LNCAP (cell line): ENCODE results near the gene LIG1.

ENCODE experiments used
- TF ChIP-seq, protein P1 (sequence below): fragments of 450-650 bp; IDR thresholded peaks from 2 replicates; pipeline ENCODE4 v1.5.1; 2017; ENCODE audit warnings: mild to moderate bottlenecking

Gene LIG1

DNA sequence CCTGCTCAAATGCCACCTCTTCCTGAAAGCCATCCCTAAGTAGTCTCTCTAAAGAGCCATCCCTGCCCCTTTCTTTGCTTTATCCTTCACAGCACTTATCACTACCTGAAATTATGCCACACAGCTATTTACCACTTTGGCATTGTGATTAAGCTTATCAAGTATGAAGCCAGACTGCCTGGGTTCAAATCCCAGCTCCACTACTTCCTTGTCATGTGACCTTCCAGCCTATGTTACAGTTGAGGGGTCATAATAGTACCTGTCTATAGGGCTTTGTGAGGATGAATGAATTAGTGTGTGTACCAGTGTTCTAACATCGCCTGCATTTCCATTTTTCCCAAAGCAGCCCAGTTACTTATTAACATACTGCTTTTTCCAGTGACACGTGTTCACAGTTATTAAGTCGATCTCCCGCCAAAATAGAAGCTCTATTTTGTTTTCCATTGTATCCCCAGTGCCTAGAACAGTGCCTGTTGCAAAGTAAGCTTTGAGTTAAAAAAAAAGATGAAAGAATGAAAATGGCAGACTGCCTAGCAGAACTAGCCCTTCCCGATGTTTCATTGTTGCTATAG, 33.2 kb upstream of the LIG1 start:
- TF ChIP-seq, protein P1, sequence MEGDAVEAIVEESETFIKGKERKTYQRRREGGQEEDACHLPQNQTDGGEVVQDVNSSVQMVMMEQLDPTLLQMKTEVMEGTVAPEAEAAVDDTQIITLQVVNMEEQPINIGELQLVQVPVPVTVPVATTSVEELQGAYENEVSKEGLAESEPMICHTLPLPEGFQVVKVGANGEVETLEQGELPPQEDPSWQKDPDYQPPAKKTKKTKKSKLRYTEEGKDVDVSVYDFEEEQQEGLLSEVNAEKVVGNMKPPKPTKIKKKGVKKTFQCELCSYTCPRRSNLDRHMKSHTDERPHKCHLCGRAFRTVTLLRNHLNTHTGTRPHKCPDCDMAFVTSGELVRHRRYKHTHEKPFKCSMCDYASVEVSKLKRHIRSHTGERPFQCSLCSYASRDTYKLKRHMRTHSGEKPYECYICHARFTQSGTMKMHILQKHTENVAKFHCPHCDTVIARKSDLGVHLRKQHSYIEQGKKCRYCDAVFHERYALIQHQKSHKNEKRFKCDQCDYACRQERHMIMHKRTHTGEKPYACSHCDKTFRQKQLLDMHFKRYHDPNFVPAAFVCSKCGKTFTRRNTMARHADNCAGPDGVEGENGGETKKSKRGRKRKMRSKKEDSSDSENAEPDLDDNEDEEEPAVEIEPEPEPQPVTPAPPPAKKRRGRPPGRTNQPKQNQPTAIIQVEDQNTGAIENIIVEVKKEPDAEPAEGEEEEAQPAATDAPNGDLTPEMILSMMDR = no peak

DNA sequence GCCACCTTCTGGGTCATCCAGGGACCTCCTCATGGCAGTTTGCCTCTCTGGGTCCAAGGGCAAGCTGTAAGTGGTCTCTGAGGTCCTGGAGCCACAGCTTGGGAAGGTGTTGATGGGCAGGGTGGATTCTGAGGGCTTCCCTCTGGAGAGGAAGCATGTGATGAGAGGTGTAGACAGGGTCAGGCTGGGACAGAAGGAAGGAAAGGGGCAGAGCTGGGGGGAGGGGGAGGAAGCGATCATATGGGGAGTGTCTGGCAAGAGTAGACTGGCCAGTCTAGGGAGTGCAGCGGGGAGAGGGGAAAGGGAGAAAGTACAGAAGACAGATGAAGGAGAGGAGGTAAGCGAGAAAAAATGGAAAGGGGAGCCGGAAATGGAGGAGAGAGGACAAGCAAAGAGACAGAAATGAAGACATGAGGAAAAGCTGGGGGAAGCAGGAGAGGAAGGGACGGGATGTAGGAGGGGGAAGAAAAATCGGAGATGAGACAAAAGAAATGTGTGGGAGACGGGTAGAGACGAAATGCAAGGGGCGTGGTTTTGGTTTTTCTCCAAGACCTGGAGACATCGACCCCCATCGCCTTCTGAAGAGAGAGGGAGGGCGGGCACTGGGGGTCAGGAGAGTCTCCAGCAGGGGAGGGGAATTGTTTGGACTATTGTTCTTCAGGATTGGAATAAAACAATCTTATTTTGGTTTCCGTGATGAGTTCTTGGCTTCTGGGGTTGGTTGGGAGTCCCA, 27.0 kb upstream of the LIG1 start:
- TF ChIP-seq, protein P1 = no peak

DNA sequence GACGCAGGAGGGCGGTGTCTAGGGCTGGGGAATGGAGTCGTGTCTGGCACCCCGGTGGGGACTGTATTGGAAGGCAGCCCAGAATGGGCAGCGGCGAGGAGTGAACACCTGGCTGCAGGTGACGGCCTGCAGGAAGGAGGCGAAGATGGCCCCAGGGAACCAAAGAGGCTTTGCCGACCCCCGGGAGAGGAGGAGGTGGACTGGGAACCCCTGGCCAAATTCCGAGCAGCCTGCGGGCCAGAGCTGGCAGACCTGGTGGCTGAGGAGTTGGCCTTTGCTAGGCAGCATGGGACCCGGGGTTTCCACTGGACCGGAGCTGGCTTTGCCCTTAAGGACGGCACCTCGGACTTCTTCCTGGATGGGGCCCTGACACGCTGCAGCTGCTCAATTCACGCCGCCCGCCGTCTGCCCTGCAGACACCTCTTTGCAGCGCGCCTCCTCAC, 26.2 kb upstream of the LIG1 start:
- TF ChIP-seq, protein P1 = no peak

DNA sequence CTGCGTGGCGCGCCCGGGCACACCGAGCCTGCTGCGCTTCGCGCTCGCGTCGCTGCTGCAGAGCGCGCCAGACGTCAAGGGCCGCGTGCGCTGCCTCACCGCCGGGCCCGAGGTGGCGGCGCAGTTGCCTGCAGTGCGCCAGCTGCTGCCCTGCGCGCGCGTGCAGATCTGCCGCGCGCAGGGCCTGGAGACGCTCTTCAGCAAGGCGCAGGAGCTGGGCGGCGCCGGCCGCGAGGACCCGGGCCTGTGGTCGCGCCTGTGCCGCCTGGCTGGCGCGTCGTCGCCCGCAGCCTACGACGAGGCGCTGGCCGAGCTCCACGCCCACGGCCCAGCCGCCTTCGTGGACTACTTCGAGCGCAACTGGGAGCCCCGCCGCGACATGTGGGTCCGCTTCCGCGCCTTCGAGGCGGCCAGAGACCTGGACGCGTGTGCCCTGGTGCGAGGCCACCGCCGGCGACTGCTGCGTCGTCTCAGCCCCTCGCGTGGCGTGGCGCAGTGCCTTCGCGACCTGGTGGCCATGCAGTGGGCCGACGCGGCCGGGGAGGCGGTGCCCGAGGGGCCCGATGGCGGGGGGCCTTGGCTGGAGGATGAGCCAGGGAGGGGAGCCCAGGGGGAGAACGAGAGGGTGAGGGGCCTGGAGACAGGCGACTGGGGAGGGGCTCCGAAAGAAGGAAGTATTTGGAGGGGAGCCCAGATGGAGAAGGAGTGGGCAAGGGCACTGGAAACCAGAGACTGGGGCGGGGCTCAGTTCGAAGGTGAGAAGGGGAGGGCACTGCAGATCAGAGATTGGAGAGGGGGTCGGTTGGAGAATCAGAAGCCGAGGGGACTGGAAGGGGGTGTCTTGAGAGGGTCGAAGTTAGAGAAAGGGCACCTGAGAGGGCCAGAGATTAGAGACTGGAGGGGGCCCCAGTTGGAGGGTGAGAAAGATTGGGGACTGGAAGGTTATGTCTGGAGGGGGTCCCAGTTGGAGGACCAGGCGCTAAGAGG, 25.0 kb upstream of the LIG1 start:
- TF ChIP-seq, protein P1 = no peak

DNA sequence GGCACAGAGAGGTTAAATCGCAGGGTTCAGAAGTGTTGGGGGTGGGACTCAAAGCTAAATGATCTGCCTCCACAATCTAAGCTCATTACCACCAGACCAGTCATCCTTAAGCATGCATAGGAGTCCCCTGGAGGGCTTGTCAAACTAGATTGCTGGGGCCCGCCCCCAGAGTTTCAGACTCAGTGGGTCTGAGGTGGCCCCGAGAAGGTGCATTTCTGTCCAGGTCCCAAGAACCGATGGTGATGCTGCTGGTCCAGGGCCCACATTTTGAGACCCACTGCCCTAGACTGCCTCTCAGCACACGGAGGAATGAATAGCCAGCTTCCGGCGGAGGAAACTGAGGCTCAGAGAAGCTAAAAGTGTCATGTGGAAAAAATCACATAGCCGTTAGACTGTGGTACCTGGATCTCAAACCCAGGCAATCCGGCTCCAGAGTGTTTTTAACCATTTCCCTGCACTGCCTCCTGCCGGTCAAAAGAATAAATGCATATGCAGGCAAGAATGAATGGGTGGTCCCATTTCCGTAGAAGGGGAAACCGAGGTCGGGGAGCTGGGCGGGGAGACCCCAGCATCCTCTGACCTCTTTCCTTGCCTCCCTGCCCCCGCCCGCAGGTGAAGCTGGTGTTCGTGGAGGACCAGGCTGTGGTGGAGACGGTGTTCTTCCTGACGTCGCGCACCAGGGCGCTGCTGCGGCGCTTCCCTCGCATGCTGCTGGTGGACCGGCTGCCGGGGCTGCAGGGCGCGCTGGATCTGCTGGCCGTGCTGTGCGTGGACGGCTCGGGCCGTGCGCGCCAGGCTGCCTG, 24.1 kb upstream of the LIG1 start:
- TF ChIP-seq, protein P1 = peak; percentile 58

DNA sequence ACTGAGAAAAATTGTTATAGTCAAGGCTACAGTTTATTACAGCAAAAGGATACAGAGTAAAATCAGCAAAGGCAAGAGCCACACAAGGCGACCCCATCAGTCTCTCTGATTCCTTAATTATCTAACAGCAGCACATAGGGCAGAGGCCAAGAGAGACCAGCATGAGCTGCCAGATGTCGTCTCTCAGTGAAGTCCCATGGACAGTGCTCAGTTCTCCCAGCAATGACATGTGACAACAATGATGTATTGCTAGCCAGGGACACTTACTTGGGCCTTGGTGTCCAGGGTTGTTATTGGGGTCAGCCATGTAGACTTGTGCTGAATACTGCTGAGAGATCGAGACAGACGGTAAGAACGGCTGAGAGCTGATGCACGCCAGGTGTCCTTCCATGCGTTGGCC, 22.6 kb upstream of the LIG1 start:
- TF ChIP-seq, protein P1 = no peak

DNA sequence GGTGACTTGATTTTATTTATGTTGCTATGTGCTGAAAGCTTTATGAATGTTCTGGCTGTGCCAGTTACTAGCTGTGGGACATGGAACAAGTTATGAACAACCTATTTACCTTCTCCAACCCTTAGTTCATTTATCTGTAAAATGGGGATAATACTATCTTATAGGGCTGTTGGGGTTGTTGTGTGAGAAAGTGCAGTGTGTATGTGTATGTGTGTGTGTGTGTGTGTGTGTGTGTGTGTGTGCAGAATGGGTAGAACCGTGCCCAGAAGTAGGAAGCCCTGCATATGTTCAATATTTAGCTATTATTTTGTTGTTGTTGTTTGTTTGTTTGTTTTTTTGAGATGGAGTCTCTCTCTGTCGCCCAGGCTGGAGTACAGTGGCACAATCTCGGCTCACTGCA, 20.7 kb upstream of the LIG1 start:
- TF ChIP-seq, protein P1 = no peak
